Activated CD4-positive, alpha-beta T cell treated with anti-CD3 and anti-CD28 coated beads, Interleukin-2, amount 50 U/mL, for 16 hours (primary cell): Measurements from ENCODE around the gene CCN5.
A peak's percentile ranks its signal among the peaks of the same experiment; 100 is the strongest.

Experiments used
- DNase-seq: peaks from one replicate; pipeline ENCODE4 v3.0.0-alpha.2; 2020

Gene CCN5

DNA sequence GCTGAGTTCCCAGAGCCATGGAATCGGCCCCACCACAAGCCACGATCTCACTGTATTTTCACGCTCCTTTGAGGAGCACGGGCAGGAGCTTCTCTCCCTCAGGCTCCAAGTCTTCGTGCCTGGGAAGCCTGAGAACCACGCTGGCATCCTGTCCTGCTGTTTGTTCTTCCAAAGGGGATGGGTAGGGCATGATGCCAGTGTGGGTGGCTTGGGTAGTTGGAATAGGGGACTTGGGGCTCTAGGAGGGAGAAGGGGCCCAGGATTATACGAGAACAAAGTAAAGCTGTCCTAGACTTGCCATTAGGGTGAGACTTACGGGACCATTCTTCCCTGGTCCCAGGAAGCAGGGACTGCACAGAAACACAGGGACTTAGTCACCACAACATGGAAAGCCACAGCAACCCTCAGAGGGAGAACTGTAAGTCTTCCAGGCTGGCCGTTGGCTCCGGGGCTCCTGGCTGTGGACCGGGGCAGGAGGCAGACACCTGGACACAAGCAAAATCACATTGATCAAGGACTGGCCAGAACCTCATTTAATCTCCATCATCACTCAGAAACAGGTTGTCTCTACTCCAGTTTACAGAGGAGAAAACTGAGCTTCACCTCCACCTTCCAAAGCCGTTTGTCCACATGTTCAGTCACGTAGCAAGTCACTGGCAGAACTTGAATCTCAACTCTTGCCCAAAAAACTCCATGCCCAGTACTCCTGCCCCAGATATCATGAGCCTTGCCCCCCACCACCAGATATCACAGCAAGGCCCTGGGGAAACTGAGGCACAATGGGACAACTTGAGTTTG, 1.3 kb downstream of the CCN5 start:
- no peak for DNase-seq

DNA sequence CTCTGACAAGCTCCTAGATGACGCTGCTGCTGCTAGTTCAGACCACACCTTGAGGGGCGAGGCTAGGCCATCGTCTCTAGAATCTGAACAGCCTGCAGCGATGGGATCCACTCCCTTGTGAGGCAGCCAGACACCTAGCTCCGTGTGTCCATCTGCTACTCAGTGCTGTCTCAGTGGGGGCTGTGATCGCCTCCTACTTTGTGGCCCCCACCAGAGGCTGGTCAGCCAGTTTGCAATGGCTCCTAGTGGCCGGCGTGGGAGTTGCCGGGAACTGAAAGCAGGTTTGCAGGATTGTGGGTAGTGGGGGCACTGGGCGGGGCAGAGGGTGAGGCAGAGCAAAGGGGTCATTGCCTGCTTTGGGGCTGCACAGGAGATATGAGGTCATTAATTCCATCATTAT, 2.8 kb downstream of the CCN5 start:
- DNase-seq = no peak

DNA sequence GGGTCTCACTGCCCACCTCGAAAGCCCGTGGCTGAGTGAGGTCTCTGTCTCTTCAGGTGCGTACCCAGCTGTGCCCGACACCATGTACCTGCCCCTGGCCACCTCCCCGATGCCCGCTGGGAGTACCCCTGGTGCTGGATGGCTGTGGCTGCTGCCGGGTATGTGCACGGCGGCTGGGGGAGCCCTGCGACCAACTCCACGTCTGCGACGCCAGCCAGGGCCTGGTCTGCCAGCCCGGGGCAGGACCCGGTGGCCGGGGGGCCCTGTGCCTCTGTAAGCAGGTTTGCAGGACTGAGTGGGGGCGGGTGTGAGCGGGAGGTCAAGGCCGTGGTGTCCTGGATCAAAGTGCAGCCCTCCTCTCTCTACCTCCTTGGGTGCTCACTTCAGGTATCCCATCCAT, 4.7 kb downstream of the CCN5 start:
- DNase-seq = no peak

DNA sequence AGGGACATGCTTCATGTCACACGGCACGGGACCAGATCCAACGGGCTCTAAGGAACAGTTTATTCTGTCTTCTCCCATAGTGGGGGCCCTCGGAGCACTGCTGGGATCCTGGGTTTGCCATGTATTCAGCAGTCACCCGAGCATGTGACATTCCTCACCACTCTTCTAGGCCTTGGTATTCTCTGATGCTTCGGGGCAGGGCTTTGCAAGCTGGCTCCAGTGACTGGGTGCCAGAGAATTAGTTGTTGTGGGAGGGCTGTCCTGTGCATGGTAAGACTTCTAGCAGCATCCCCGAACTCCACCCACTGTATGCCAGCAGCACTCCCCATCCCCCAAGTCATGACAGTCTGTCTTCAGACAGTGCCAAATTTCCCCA, 5.4 kb downstream of the CCN5 start:
- DNase-seq = no peak

DNA sequence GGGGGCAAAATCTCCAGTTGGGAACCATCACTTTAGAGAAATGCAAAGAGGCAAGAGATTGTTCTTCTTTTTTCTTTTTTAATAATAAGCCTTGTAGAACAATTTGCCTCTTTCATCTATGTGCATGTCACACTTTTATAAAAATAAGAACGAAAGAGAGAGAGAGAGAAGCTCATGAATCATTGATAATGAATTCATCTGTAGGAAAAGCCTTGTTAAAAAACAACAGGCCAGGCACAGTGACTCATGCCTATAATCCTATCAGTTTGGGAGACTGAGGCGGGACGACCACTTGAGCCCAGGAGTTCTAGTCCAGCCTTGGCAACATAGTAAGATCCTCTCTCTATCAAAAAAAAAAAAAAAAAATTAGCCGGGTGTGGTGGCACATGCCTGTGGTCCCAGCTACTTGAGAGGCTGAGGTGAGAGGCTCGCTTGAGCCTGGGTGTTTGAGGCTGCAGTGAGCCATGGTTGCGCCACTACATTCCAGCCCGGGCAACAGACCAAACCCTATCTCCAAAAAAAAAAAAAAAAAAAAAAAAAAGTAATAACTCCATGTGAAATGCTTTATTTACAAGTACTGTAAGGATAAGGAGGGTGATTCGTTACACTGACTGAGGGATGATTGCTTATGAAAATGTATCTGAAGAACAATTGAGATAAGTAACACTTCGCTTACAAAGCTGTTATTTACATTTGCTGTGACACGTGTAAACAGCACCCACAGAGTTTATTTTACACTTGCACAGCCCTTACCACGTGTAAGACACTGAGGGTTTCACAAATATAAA, 6.0 kb downstream of the CCN5 start:
- no peak for DNase-seq

DNA sequence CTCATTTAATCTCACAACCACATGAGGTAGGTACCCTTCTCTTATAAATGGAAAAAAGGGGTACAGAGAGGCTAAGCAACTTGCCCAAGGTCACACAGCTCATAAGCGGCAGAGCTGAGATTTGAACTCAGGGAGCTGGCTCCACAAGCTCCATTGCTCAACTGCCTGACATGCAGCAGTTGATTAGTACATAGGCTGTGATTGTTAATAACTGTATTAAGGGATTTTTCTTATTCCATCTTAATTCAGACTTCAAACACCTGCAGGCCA, 6.6 kb downstream of the CCN5 start:
- no peak for DNase-seq

DNA sequence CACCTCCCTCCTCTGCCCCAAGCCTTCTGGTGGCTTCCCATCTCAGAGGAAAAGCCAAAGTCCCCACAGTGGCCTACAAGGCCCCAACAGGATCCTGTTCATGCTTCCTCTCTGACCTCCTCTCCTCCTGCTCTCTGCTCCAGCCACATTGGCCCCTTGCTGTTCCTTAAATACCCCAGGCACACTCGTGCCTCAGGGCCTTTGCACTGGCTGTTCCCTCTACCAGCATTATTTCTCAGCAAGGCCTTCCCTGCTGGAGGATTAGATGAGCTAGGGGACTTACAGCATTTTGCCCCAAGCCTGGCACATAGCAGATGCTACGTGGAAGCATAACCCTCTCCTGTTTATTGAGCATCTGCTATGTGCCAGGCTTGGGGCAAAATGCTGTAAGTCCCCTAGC, 7.8 kb downstream of the CCN5 start:
- no peak for DNase-seq

DNA sequence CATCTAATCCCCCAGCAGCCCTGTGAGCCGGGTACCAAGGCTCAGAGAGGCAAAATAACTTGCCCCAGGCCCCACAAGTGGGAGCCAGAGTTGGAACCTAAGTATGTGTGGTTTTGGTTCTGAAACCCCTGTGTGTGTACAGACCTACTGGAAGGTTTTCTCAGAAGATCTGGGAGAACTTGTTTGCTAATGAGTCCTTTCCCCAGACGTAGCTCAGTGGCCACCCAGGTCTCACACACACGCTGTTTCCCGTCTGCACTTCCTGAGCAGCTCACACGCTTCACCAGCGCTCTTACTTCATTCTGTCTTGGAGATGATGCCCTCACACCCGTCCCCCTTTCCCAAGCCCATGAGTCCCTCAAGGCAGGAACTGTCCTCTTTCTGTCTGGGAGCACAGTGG, 8.2 kb downstream of the CCN5 start:
- DNase-seq = no peak

DNA sequence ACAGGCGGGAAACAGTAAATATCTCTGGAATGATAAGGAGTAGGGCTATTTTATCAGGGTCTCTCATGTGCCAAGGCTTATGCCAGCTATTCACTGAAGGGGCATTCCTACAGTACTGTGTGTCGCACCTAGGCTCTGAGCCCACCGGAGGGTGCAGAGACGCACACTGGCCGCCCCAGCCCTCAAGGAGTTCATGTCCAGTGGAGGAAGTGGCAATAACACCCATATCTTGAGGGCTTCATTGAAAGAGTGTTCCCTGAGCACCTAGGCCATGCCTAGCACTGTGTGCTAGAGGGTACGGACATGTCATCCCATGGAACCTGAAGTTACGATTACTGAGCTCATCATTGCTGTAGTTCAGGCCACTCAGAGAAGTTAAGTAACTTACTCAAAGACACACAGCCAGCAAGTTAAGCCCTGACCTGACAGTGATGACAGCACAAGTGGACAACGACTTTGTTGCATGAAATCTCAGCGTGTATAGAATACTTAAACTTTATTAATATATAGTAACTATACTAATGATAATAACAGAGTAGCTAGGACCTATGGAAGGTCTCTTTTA, 8.7 kb downstream of the CCN5 start:
- no peak for DNase-seq

DNA sequence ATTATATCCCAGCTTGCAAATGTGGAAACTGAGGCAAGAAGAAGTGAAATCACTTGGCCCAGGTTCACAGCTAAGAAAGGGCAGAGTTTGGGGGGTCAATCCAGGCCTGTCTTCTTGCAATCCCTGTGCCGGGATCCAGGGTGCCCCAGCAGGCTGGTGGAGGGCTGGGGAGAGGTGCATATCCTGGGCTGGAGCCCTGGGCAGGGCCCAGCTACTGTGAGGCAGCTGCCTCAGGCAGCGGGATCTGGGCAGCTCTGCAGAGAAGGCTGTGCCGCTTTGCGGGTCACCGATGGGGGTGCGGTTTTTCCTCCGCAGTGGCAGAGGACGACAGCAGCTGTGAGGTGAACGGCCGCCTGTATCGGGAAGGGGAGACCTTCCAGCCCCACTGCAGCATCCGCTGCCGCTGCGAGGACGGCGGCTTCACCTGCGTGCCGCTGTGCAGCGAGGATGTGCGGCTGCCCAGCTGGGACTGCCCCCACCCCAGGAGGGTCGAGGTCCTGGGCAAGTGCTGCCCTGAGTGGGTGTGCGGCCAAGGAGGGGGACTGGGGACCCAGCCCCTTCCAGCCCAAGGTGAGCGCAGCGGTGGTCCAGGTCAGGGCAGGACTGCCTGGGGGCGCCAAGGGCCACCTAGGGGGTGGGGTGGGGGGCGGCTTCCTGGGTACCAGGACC, 9.4 kb downstream of the CCN5 start:
- no peak for DNase-seq

DNA sequence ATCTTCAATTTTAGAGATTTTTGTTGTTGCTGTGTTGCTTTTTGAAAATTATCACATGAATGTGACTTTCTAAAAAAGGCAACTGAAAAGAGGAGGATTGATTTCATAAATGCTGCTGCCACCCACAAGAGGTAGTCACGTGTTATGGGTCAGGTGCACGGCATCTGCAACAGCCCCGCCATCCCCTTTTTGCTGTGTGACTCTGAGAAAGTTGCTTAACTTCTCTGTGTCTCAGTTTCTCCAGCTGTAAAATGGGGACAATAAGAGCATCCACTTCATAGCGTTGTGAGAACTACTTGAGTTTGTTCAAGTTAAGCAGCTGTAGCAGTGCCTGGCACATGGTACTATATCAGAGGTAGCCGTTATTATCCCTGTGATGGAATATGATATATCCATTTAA, 10.7 kb downstream of the CCN5 start:
- no peak for DNase-seq

DNA sequence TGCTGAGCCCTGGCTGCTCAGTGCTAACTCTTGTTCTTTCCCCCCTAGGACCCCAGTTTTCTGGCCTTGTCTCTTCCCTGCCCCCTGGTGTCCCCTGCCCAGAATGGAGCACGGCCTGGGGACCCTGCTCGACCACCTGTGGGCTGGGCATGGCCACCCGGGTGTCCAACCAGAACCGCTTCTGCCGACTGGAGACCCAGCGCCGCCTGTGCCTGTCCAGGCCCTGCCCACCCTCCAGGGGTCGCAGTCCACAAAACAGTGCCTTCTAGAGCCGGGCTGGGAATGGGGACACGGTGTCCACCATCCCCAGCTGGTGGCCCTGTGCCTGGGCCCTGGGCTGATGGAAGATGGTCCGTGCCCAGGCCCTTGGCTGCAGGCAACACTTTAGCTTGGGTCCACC, 11.9 kb downstream of the CCN5 start:
- DNase-seq = no peak

DNA sequence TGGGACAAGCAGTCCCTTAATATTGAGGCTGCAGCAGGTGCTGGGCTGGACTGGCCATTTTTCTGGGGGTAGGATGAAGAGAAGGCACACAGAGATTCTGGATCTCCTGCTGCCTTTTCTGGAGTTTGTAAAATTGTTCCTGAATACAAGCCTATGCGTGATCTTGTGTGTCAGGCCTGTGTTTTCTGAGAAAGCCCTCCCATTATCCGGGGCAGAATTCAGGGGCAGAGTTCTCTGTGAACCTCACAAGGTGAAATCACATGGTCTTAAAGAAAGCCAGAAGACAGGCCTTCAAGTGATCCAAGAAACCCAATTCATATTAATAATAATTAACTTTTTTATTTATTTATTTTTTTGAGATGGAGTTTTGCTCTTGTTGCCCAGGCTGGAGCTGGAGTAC, 12.5 kb downstream of the CCN5 start:
- no peak for DNase-seq

DNA sequence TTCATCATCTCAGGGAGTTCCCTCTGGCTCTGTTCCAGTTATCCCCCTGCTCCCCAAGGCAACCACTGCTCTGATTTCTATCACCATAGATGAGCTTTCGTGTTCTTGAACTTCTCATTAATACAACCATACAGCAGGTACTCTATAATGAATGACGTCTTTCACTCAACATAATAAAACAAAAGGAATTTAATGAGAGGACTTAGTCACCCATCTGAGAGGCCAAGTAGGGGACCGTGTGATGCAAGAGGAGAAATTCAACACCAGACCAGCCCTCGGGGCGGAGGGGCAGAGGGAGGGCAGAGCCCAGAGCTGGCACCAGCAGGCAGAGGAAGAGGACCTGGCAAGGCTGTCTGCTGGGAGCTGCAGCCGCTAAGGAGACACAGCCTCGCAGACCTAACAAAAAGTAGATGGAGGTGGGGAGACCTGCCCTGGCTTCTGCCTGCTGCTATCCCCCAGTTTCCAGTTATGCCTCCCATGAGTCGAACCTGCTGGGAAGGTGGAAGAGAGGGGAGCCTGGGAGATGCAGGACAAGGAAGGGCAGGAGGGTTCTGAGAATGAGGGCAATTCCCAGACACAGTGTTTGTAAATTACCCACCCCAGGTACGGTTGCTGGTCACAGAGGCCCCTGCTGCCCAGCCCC, 13.8 kb downstream of the CCN5 start:
- no peak for DNase-seq

DNA sequence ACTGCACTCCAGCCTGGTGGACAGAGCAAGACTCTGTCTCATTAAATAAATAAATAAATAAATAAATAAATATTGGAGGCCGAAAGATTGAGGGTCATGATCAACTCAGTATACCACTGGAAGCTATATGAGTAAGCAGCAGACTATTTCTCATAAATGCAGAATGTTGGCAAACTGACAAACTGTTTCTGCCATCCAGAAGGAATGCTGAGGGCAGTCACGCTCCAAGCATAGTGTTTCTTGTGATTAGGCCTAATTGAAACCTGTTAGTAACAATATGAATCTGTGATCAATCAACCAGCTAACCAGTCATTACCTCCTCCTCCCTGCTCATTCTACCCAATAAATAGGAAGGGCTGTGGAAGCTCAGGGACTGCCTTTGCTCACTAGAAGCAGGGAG, 15.3 kb downstream of the CCN5 start:
- DNase-seq = no peak

DNA sequence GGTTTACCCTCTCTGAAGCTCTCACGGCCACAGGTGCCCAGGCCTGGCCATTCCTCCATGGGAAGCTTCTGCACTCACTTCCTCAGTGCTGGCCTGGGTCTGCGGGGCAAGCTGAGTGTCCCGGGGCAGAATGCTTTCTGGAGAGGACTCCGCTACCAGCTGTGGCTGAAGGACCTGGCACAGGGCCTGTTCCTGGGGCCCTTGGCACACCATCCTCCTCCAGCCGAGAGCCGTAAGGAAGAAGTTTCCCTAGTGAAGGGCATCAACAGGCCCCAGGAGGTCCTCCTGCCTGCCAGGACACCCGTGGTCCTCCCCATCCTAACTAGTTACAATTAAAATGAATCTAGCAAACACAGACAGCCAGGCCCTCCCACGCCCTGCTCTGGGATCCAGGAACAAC, 16.5 kb downstream of the CCN5 start:
- no peak for DNase-seq

DNA sequence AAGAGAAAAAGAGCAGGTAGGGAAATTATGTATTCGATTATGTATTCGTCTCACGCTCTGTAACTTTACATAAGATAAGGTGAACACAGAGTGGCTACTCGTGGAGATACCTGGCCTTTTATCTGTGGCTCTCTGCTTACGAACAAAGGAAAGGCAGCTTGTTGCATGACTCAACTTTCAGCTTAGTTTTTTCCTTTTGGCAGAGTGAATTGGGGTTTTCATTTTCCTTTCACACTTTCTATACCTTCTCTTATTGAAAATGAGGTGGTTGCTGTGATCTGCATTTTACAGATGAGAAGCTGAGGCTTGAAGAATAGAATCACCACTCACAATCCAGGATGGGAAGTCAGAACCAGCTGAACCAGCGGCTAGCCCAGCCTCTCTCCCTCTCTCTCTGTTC, 17.2 kb downstream of the CCN5 start:
- no peak for DNase-seq

DNA sequence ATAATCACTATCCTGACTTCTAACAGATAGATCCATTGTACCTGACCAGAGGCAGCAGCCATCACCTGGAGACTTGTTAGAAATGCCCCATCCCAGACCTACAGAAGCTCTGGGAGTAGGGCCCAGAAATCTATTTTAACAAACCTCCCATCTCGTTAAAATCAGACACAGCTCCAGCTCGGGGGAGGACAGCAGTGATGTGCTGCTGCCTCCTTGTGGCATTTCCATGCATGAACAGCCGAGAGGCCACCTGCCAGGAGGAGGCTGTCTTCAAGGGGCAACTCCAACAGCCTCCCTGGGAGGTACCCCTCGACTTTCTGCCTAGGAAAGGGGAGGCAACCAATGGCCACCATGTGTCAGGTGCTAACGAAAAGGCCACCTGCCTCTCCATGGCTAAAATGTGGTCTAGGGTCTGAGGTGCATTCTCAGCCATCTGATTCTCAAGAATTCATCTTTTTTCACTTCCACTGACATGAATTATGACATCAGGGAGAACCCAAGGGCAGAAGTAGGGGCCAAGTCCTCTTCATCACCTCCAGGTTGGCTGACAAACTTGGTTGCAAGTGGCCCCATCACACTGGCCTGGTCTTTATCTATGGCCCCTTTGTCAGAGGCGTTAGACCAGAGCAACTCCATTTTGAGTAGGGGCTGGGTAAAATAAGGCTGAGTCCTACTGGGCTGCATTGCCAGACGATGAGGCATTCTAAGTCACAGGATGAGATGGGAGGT, 18.3 kb downstream of the CCN5 start:
- peak; percentile 69 for DNase-seq

DNA sequence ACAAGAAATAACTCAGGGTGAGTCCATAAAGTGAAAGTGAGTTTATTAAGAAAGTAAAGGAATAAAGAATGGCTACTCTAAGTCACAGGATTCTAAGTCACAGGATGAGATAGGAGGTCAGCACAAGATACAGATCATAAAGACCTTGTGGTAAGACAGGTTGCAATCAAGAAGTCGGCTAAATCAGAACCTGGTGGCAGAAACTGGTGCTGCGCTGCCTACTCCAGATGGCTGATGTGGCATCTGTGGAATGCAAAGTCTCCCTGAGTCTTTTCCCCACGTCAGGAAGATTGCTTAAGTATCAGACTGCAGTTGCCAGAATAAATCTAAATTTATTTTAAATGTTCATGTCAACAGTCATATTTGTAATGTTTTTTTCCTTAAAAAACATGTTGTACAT, 19.8 kb downstream of the CCN5 start:
- DNase-seq = no peak

DNA sequence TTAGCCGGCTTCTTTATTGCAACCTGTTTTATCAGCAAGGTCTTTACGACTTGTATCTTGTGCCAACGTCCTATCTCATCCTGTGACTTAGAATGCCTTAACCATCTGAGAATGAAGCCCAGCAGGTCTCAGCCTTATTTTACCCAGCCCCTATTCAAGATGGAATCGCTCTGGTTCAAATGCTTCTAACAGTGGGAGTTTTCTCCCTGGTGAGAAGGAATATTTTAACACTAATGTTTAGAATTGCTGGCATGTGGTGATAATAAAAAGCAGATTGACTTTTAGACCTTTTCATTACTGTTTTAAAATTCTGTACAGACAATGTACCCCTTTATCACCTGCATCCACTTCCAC, 20.6 kb downstream of the CCN5 start:
- no peak for DNase-seq

DNA sequence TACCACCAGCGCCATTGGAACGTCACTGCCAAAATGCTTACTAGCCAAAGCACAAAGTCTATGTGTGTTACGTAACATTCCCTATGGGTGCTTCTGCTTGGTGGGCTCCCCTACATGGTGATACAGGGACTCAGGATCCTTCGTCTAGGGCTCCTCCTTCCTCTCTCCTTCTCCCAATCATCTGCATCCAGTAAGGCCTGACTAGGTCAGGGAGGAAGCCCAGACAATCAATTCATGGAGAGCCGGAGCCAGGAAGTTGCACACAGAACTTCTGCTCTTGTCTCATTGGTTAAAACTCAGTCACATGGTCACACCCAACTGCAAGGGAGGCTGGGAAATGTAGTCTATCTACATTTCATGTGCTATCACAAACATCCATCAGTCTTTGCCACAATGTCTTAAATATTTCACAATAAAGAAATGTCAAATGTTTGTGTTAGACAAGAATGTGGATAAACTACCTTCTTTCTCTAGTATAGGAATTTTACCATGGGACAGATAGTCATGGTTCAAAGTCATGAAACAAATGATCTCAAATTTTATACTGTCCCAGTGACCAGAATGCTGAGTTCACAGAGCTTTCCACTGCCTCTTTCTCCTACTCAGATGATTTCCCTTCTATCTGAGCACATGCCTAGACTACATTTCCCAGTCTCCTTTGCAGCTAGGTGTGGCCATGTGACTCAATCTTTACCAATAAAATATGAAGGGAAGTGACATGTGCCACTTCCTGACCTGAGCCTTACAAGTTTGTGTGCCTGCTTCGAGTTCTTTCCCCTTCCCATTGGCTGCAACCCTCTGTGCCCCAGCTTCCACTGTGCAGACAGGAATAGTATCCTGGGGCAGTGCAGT, 21.2 kb downstream of the CCN5 start:
- peak; percentile 67 for DNase-seq

DNA sequence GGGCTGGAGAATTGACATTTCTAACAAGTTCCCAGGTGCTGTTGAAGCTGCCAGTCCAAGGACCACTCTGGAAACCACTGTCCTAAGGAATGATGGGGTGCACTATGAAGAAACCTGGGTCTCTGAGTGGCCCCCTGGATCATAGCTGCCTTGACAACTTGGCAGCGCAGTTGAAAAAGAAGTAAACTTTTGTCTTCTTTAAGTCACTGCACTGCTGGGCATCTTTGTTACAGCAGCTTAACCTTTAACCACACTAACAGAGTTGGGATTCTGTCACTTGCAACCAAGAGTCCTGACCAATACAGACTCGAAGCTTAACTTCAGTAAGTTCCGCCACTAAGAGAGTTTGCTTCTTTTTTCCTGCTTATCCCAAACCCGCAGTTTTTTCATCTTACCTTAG, 21.9 kb downstream of the CCN5 start:
- no peak for DNase-seq
